Right lobe of liver (tissue), 6 donors: Measurements from ENCODE around the gene DACH1. TPM values are rescaled to one million over a fixed set of nuclear protein-coding genes. Genes with fewer than 3 reads are reported as not detected.

Experiments used
- ATAC-seq, 4 donors: fragments of 200-7000 bp; cut with Tn5 transposase; one replicate each; pipeline ENCODE4 v1.9.1; 2020; ENCODE audit warnings: mild to moderate bottlenecking in 4 of 4, moderate library complexity in 4 of 4
- DNase-seq, 3 donors: peaks; one replicate each; pipeline ENCODE4 v3.0.0-alpha.2; 2020
- H3K27ac ChIP-seq, 3 donors: fragments of 200-600 bp; one replicate each; pipeline ENCODE4 v1.8.0; 2022
- H3K27me3 ChIP-seq, 2 donors: fragments of 200-600 bp; one replicate each; pipeline ENCODE4 v1.8.0; 2022
- H3K36me3 ChIP-seq, 4 donors: fragments of 200-600 bp; sonication (generic) in 1 of 4; one replicate each; pipeline versions ENCODE4 v1.5.1 to v1.8.0; 2017 to 2022; ENCODE audit warnings: control low read depth in 1 of 4
- H3K4me1 ChIP-seq, 4 donors: fragments of 200-600 bp; sonication (generic) in 1 of 4; one replicate each; pipeline versions ENCODE4 v1.5.1 to v1.8.0; 2017 to 2022; ENCODE audit warnings: control low read depth in 1 of 4
- H3K4me3 ChIP-seq, 3 donors: fragments of 200-600 bp; one replicate each; pipeline ENCODE4 v1.8.0; 2022
- H3K9me3 ChIP-seq, 4 donors: fragments of 200-600 bp; sonication (generic) in 1 of 4; one replicate each; pipeline versions ENCODE4 v1.5.1 to v1.8.0; 2017 to 2022; ENCODE audit warnings: control low read depth in 1 of 4
- POLR2A ChIP-seq: fragments of 450-650 bp; IDR thresholded peaks from one replicate; pipeline ENCODE4 v1.6.1; 2017; ENCODE audit warnings: antibody characterized with exemption, mild to moderate bottlenecking
- WGBS: methylation state at CpG from one replicate; pipeline ENCODE4 v1.1.6; 2018; ENCODE audit warnings: low coverage, low lambda C conversion rate; ENCODE audit not compliant: insufficient coverage; ENCODE audit errors: missing lambda C conversion rate; 5-methylcytosine and 5-hydroxymethylcytosine counted together
- intact Hi-C, 2 donors: fragments of 100-400 bp; cut with DNase I; formaldehyde crosslinking; loops; one replicate each; pipeline versions ENCODE4 v1.11.2 to v1.14.1; 2022
- total RNA-seq, 6 experiments: library from RNA; depleted of rRNA in 2 of 6; stranded (reverse); fragments of >200 nt in 2 of 6; fragmentation: NEBNext Ultra II Directional in 3 of 6; extraction: Animal tissue kit (Norgen Biotek cat#: 25700) in 3 of 6; gene quantifications; one replicate each; pipeline versions ENCODE4 v1.1.0 to v1.2.4, GENCODE V29; 2016 to 2023
- TF ChIP-seq, protein P1 (sequence below), 4 donors: fragments of 200-600 bp in 3 of 4; fragments of 450-650 bp in 1 of 4; IDR thresholded peaks; one replicate each; pipeline versions ENCODE4 v1.5.1 to v1.8.0; 2016 to 2022; ENCODE audit warnings: antibody characterized with exemption in 4 of 4, mild to moderate bottlenecking in 2 of 4
- donor health status: DM: no; HTN: yes; CAD: no.
- donor health status: DM: no; HTN: no; CAD: no.
- donor health status: DM: no; HTN: no; CAD: no.
- donor health status: DM: no; HTN: yes; CAD: no.
- donor health status: DM: no; HTN: yes; CAD: no.

Gene DACH1
- total RNA-seq, 6 experiments from 2014 or later: 0.80 to 1.5 (median 0.94) TPM

DNA sequence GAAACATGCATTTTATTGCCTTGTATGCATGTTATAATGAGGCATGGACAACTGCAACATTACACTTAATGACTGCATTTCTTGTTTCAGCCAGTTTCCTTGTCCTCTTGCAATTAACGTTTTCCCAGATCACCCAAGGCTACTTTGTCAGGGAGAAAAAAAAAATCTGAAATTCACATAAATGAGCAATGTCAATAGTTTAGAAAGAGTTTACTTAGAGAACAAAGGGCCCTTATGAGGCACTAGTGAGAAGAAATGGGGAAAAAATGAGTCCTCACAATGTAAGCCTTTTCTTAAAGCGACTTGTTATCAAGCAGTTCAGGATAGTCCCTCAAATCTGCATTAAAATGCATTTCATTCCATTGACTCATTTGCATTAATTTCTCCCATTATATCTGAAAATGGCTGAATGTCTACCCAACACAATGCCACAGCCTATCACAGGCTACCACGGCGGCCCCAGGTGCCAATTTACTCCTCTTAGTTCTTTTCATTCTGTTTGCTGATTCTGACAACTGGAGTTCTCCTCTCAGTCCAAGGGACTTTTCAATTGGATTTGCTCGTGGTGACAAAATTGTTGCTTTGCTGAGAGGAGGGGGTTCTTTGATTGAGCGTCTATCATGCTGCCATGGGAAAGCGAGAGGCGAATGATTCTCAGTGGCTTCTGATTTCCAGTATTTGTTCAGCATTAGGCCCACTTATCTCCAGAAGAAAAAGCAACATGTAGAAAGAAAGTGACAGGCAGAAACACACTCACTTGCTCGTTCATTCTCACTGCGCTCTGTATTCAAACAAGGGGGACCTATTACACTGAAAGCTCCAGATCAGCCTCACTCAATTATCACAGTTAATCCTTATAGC is 107.1 kb downstream of the DACH1 start:
- DNase-seq: no peak
- intact Hi-C loops: no loop called here
- TF ChIP-seq POLR2A: no peak
- Histone ChIP-seq H3K4me3 (no peak overlapping the region), H3K27me3 (no peaks in the 10 kb centered on the region), H3K27ac (no peak overlapping the region), H3K36me3 (no peaks in the 10 kb centered on the region), H3K4me1 (no peaks in the 10 kb centered on the region), H3K9me3 (no peaks in the 10 kb centered on the region)
- 41% methylated on average over 10 of the region's 10 CpGs for WGBS
- ATAC-seq: no peak

DNA sequence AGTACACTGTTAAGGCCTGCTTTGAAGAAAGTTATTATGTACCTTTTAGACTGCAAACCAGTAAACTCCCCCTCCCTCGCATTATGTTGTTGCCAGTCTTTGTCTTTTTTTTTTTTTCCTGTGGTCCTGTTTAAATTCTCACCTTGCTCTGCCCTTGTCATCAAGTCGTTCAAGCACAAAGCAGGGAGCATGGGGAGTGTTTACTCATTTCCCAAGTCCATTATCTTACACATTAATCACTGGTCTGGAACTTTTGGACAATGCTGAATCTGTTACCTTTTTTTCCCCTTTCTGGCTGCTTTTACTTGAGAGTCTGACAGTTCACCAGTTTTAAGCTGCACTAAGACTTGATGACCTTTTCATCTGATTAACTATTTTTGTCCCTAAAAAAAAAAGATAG is 108.2 kb downstream of the DACH1 start:
- Histone ChIP-seq H3K9me3 (no peaks in the 10 kb centered on the region), H3K4me1 (no peaks in the 10 kb centered on the region), H3K27ac (no peak overlapping the region), H3K36me3 (no peaks in the 10 kb centered on the region), H3K27me3 (no peaks in the 10 kb centered on the region), H3K4me3 (no peak overlapping the region)
- TF ChIP-seq, protein P1, sequence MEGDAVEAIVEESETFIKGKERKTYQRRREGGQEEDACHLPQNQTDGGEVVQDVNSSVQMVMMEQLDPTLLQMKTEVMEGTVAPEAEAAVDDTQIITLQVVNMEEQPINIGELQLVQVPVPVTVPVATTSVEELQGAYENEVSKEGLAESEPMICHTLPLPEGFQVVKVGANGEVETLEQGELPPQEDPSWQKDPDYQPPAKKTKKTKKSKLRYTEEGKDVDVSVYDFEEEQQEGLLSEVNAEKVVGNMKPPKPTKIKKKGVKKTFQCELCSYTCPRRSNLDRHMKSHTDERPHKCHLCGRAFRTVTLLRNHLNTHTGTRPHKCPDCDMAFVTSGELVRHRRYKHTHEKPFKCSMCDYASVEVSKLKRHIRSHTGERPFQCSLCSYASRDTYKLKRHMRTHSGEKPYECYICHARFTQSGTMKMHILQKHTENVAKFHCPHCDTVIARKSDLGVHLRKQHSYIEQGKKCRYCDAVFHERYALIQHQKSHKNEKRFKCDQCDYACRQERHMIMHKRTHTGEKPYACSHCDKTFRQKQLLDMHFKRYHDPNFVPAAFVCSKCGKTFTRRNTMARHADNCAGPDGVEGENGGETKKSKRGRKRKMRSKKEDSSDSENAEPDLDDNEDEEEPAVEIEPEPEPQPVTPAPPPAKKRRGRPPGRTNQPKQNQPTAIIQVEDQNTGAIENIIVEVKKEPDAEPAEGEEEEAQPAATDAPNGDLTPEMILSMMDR (IDR thresholded peaks at IDR 0.05): no peak
- no peak for TF ChIP-seq POLR2A
- ATAC-seq: no peak
- 28% methylated on average over 2 of the region's 2 CpGs for WGBS
- intact Hi-C loops: no loop called here
- DNase-seq: no peak

DNA sequence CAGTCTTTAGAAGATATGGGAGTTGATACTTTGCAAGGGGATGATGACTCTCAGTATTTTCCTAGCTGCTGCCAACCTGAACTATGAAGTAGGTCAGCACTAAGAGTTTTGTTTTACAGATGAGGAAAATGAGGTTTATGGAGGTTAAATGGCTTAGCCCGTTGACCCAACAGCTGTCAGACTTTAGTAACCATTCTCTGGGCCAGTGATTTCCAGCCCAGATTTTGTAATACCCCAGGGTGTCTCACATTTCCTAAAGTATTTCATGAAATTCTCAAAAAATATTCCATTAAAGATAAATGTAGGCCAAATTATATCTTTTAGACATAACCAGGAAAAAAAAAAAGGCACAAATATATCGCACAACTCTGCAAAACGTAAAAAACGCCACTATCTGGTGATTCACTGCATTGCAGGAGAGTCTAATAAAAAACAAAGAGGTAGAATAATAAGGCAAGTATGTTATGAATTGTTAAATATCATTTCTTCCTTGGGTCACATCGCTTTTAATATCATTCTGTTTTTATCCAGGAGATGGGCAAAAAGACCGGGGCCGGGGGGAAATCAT is 112.5 kb downstream of the DACH1 start:
- DNase-seq: no peak

DNA sequence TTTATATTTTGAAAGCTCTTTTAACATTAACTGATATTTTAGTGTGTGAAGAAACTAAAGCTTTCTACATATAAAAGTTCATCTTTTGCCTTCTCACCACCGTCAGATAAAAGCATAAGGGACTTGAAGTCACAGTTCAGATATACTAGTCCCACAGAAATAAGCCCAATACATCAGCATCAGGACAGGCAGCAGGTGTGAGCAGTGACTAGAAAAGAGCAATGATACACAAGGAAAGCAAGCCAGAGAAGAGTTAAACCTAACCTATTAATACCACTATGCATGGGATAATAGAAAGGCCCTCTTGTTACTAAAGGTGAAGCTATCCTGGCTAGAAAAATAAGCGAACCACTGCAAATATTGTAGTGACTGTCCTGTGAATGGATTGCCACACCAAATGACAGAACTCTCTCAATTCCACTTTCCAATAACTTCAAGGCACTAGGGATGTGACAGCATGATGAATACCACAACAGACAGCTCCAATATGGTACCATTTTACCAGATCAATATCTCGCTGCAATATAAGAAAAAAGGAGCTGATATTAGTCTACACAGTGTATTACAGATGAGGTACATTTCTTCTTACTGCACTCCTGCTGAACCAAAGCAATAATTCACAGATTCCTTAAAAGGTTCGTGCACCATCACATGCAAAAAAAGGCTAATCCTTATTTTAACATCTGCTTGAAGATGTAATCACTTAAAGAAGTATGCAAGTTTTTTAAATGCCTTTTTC is 114.1 kb downstream of the DACH1 start:
- TF ChIP-seq, protein P1 (IDR thresholded peaks at IDR 0.05): no peak
- no peak for TF ChIP-seq POLR2A

More for the DNA sequence above, 112.5 kb downstream of the DACH1 start:
- no peak for ATAC-seq
- intact Hi-C loops: no loop called here
- 59% methylated on average over 7 of the region's 7 CpGs for WGBS
- Histone ChIP-seq H3K4me3 (no peak overlapping the region), H3K36me3 (no peaks in the 10 kb centered on the region), H3K4me1 (no peaks in the 10 kb centered on the region), H3K27ac (no peak overlapping the region), H3K27me3 (no peaks in the 10 kb centered on the region), H3K9me3 (no peaks in the 10 kb centered on the region)
- no peak for TF ChIP-seq POLR2A
- TF ChIP-seq, protein P1 (IDR thresholded peaks at IDR 0.05): no peak

DNA sequence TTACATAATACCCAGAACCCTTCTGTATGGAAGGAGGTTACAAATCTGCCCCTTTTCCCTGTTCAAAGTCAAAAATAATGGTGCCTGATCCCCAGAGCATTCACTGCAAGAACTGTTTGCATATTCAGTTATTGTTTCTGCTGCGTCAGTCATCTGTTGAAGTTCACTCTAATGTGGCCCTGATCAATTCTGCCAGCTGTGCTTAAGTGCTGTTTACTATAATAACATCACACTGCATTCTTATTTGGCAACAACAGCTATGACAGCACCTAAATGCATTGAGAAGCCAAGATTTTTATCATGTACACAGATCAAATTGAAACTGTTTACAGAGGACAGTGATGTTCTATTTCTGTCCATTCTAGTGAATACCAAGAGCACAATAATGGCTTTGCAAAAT is 115.9 kb downstream of the DACH1 start:
- Histone ChIP-seq H3K27ac (no peak overlapping the region), H3K4me3 (no peak overlapping the region), H3K27me3 (no peaks in the 10 kb centered on the region), H3K9me3 (no peaks in the 10 kb centered on the region), H3K4me1 (no peaks in the 10 kb centered on the region), H3K36me3 (no peaks in the 10 kb centered on the region)
- ATAC-seq: no peak
- intact Hi-C loops: no loop called here
- no peak for DNase-seq
- WGBS: 36% methylated on average over 1 of the region's 1 CpG
- TF ChIP-seq, protein P1 (IDR thresholded peaks at IDR 0.05): no peak
- TF ChIP-seq POLR2A: no peak

More for the DNA sequence above, 114.1 kb downstream of the DACH1 start:
- Histone ChIP-seq H3K4me1 (no peaks in the 10 kb centered on the region), H3K36me3 (no peaks in the 10 kb centered on the region), H3K4me3 (no peak overlapping the region), H3K27me3 (no peaks in the 10 kb centered on the region), H3K9me3 (no peaks in the 10 kb centered on the region), H3K27ac (no peak overlapping the region)
- WGBS: 54% methylated on average over 4 of the region's 4 CpGs
- DNase-seq: no peak
- no peak for ATAC-seq
- intact Hi-C loops: no loop called here
